Gastroesophageal sphincter (tissue), 4 donors: Measurements from ENCODE around the gene SLC12A8. TPM values are rescaled to one million over a fixed set of nuclear protein-coding genes. Genes with fewer than 3 reads are reported as not detected.
A peak's percentile ranks its signal among the peaks of the same experiment; 100 is the strongest.

Experiments used
- ATAC-seq: fragments of 150-250 bp; one replicate; pipeline ENCODE4 v1.9.1; 2016; ENCODE audit warnings: mild to moderate bottlenecking, moderate library complexity
- H3K27ac ChIP-seq, 4 donors: fragments of 200-600 bp; sonication (generic) in 3 of 4; 1 replicate in 3 of 4; 2 replicates in 1 of 4; pipeline ENCODE4 v1.5.1; 2016 to 2019
- H3K27me3 ChIP-seq: fragments of 200-600 bp; sonication (generic); one replicate; pipeline ENCODE4 v1.5.1; 2019
- H3K36me3 ChIP-seq, 2 donors: fragments of 200-600 bp; sonication (generic); one replicate each; pipeline ENCODE4 v1.5.1; 2019; ENCODE audit warnings: control low read depth in 1 of 2
- H3K4me1 ChIP-seq, 3 donors: fragments of 200-600 bp; sonication (generic); 1 replicate in 2 of 3; 2 replicates in 1 of 3; pipeline ENCODE4 v1.5.1; 2016 to 2019; ENCODE audit warnings: control low read depth in 2 of 3
- H3K4me3 ChIP-seq, 2 donors: fragments of 200-600 bp; sonication (generic); one replicate each; pipeline ENCODE4 v1.5.1; 2019; ENCODE audit warnings: mild to moderate bottlenecking in 1 of 2, moderate library complexity in 1 of 2
- H3K9me3 ChIP-seq, 3 donors: fragments of 200-600 bp; sonication (generic); one replicate each; pipeline ENCODE4 v1.5.1; 2017 to 2019; ENCODE audit warnings: control low read depth in 2 of 3
- EP300 ChIP-seq: sonication (generic); formaldehyde crosslinking; IDR thresholded peaks from one replicate; pipeline ENCODE4 v1.6.1; 2017; ENCODE audit warnings: antibody characterized with exemption, mild to moderate bottlenecking
- POLR2A ChIP-seq, 2 donors: fragments of 450-650 bp; IDR thresholded peaks; one replicate each; pipeline ENCODE4 v1.6.1; 2017; ENCODE audit warnings: antibody characterized with exemption in 2 of 2, mild to moderate bottlenecking in 2 of 2, moderate library complexity in 1 of 2
- POLR2AphosphoS5 ChIP-seq: sonication (generic); formaldehyde crosslinking; IDR thresholded peaks from one replicate; pipeline ENCODE4 v1.6.1; 2017; ENCODE audit warnings: antibody characterized with exemption
- WGBS, 2 donors: methylation state at CpG; one replicate each; pipeline ENCODE4 v1.1.5; 2018; ENCODE audit warnings: low coverage in 1 of 2; 5-methylcytosine and 5-hydroxymethylcytosine counted together
- total RNA-seq, 4 donors: library from RNA; depleted of rRNA; stranded (reverse); fragments of >200 nt; gene quantifications; one replicate each; pipeline ENCODE4 v1.1.0, GENCODE V29; 2016
- TF ChIP-seq, protein P1 (sequence below), 4 experiments: fragments of 200-600 bp in 2 of 4; fragments of 450-650 bp in 2 of 4; sonication (generic) in 1 of 4; IDR thresholded peaks; one replicate each; pipeline ENCODE4 v1.5.1; 2017 to 2019; ENCODE audit warnings: antibody characterized with exemption in 4 of 4, mild to moderate bottlenecking in 2 of 4, moderate library complexity in 2 of 4

The SLC12A8 gene
- total RNA-seq, 4 donors from 2014 or later = 0.13 to 2.3 (median 0.54) TPM; not detected in 1

DNA sequence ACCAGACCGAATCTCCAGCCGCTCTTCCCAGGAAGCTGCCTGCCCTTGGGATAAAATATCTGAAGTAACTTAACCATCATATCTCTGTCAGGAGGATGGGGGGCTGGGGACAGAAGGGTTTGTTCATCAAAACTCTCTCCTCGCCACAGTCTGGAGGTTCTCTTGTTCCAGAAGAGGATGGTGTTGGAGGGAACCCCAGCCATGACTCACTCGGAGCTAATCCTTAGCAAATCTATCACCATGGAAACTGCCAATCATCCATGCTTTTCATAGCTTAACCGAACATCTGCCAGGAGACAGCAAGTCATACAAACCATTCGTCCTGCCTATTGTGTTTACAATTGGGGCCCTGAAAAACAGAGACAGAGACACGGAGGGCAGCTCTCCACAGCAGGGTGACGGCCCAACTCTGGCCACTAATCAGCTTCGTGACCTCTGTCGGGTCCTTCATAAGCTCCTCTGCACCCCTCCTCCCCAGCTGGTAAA is 83.0 kb downstream of the SLC12A8 start:
- H3K27ac ChIP-seq = peak overlapping the region in 3 of 4 donors; percentile 24 to 75 (median 74)
- TF ChIP-seq POLR2AphosphoS5 = peak; percentile 36
- TF ChIP-seq POLR2A (IDR thresholded peaks at IDR 0.05) = no peak
- no peak for TF ChIP-seq EP300
- no peak overlapping the region for H3K4me3 ChIP-seq
- H3K9me3 ChIP-seq = no peaks in the 10 kb centered on the region
- WGBS, 2 donors = 17 to 36% methylated on average over 10 of the region's 10 CpGs
- no peaks in the 10 kb centered on the region for H3K27me3 ChIP-seq
- H3K36me3 ChIP-seq = no peaks in the 10 kb centered on the region
- peaks cover 0 to 23% (median 17%) of the 10 kb centered on the region in 3 donors for H3K4me1 ChIP-seq
- ATAC-seq = peak; percentile 93

GRCh38 chr3:125128861-125129501 is 83.6 kb downstream of the SLC12A8 start:
- ATAC-seq = peak; percentile 46
- no peaks in the 10 kb centered on the region for H3K9me3 ChIP-seq
- WGBS, 2 donors = 42 to 60% methylated on average over 2 of the region's 3 CpGs
- no peak for TF ChIP-seq EP300
- TF ChIP-seq POLR2AphosphoS5 = peak; percentile 14
- no peaks in the 10 kb centered on the region for H3K36me3 ChIP-seq
- H3K27ac ChIP-seq = peak overlapping the region in 3 of 4 donors; percentile 24 to 75 (median 74)
- peaks cover 0 to 23% (median 17%) of the 10 kb centered on the region in 3 donors for H3K4me1 ChIP-seq
- no peak overlapping the region for H3K4me3 ChIP-seq
- H3K27me3 ChIP-seq = no peaks in the 10 kb centered on the region

- no peak for ATAC-seq
- Histone ChIP-seq H3K4me3 (no peak overlapping the region), H3K27me3 (no peaks in the 10 kb centered on the region), H3K27ac (no peak overlapping the region), H3K36me3 (no peaks in the 10 kb centered on the region), H3K4me1 (peaks cover 0 to 26% (median 17%) of the 10 kb centered on the region in 3 donors), H3K9me3 (no peaks in the 10 kb centered on the region)
- TF ChIP-seq EP300 (no peak), POLR2A (IDR thresholded peaks at IDR 0.05) (no peak), POLR2AphosphoS5 (no peak)
- TF ChIP-seq, protein P1, sequence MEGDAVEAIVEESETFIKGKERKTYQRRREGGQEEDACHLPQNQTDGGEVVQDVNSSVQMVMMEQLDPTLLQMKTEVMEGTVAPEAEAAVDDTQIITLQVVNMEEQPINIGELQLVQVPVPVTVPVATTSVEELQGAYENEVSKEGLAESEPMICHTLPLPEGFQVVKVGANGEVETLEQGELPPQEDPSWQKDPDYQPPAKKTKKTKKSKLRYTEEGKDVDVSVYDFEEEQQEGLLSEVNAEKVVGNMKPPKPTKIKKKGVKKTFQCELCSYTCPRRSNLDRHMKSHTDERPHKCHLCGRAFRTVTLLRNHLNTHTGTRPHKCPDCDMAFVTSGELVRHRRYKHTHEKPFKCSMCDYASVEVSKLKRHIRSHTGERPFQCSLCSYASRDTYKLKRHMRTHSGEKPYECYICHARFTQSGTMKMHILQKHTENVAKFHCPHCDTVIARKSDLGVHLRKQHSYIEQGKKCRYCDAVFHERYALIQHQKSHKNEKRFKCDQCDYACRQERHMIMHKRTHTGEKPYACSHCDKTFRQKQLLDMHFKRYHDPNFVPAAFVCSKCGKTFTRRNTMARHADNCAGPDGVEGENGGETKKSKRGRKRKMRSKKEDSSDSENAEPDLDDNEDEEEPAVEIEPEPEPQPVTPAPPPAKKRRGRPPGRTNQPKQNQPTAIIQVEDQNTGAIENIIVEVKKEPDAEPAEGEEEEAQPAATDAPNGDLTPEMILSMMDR (IDR thresholded peaks at IDR 0.05) = no peak
- WGBS, 2 donors = 67 to 91% methylated on average over 1 to 2 of the region's 2 CpGs
Measured at GRCh38 chr3:125126323-125126722, 86.2 kb downstream of the SLC12A8 start.

DNA sequence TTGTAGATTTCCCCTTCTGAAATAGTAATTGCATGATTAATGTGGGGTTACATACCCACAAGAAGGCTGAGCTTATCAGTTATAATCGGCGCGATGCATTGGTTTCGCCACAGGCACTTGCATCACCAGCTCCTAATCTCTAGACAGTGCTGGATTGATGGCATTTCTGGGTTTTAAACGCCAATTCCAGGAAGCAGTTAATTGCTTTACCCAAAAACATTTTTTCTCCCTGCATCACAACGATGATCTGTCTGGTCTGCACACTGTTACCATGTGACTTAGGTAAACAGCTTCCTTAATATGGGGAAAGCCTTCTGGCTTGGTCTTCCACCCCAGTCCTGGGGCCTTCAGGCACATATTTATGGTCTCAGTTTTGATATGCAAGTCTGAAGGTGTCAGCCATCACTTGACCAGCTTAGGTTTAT is 86.7 kb downstream of the SLC12A8 start:
- TF ChIP-seq POLR2AphosphoS5 (peak; percentile 34), POLR2A (IDR thresholded peaks at IDR 0.05) (no peak)
- WGBS, 2 donors = 17 to 65% methylated on average over 2 to 6 of the region's 6 CpGs
- Histone ChIP-seq H3K36me3 (no peaks in the 10 kb centered on the region), H3K4me1 (peaks cover 0 to 30% (median 17%) of the 10 kb centered on the region in 3 donors), H3K4me3 (no peak overlapping the region), H3K9me3 (no peaks in the 10 kb centered on the region), H3K27me3 (no peaks in the 10 kb centered on the region), H3K27ac (no peak overlapping the region)
- no peak for ATAC-seq

GRCh38 chr3:125123451-125124305 is 88.9 kb downstream of the SLC12A8 start:
- peaks cover 0 to 23% (median 2%) of the 10 kb centered on the region in 3 donors for H3K4me1 ChIP-seq
- no peaks in the 10 kb centered on the region for H3K27me3 ChIP-seq
- H3K4me3 ChIP-seq = no peak overlapping the region
- no peaks in the 10 kb centered on the region for H3K36me3 ChIP-seq
- WGBS, 2 donors = 65 to 78% methylated on average over 9 to 10 of the region's 10 CpGs
- H3K27ac ChIP-seq = no peak overlapping the region
- H3K9me3 ChIP-seq = no peaks in the 10 kb centered on the region
- ATAC-seq = no peak
- no peak for TF ChIP-seq POLR2AphosphoS5
- no peak for TF ChIP-seq POLR2A (IDR thresholded peaks at IDR 0.05)
- TF ChIP-seq, protein P1 (IDR thresholded peaks at IDR 0.05) = no peak
- no peak for TF ChIP-seq EP300

- no peak overlapping the region for H3K4me3 ChIP-seq
- TF ChIP-seq POLR2AphosphoS5 (no peak), POLR2A (IDR thresholded peaks at IDR 0.05) (no peak)
- TF ChIP-seq, protein P1 (IDR thresholded peaks at IDR 0.05) = no peak
- H3K36me3 ChIP-seq = no peaks in the 10 kb centered on the region
- 69 to 75% methylated on average over 3 to 8 of the region's 8 CpGs for WGBS, 2 donors
- no peaks in the 10 kb centered on the region for H3K9me3 ChIP-seq
- peak overlapping the region in 1 of 4 donors; percentile 30 for H3K27ac ChIP-seq
- peaks cover 0 to 41% (median 16%) of the 10 kb centered on the region in 3 donors for H3K4me1 ChIP-seq
- ATAC-seq = no peak
- no peaks in the 10 kb centered on the region for H3K27me3 ChIP-seq
Measured at GRCh38 chr3:125121246-125122010, 91.1 kb downstream of the SLC12A8 start.
